ENCODE results near the gene CD300A. TPM values are rescaled to one million over a fixed set of nuclear protein-coding genes. Genes with fewer than 3 reads are reported as not detected.

CD300A gene
- total and polyA plus RNA-seq, 11 donors, result 0.64 to 23.2 (median 1.6) TPM

GRCh38 chr17:74460996-74461395 lies 5.4 kb upstream of the CD300A start:
- no peak overlapping the region for H3K4me3 ChIP-seq
- H3K9me3 ChIP-seq, result no peaks in the 10 kb centered on the region
- 90 to 96% (median 95%) methylated on average over 7 of the region's 7 CpGs for WGBS, 4 donors
- no peak overlapping the region for H3K27ac ChIP-seq
- no peak for DNase-seq
- peaks cover 0 to 43% (median 6%) of the 10 kb centered on the region in 12 donors for H3K4me1 ChIP-seq
- H3K36me3 ChIP-seq, result no peaks in the 10 kb centered on the region
- intact Hi-C loops (cut with DNase I), result no loop called here
- TF ChIP-seq CTCF (IDR thresholded peaks at IDR 0.05) (no peak), POLR2A (IDR thresholded peaks at IDR 0.05) (no peak)
- H3K27me3 ChIP-seq, result peaks cover 0 to 3% (median 0%) of the 10 kb centered on the region in 9 donors
- ATAC-seq, result no peak

- intact Hi-C loops (cut with DNase I), result no loop called here
- Histone ChIP-seq H3K9me3 (no peaks in the 10 kb centered on the region), H3K4me3 (no peak overlapping the region), H3K27ac (no peak overlapping the region), H3K36me3 (no peaks in the 10 kb centered on the region), H3K27me3 (peaks cover 0 to 8% (median 3%) of the 10 kb centered on the region in 9 donors), H3K4me1 (peaks cover 0 to 49% (median 8%) of the 10 kb centered on the region in 12 donors)
- WGBS, 4 donors, result 80 to 94% (median 81%) methylated on average over 10 of the region's 10 CpGs
- TF ChIP-seq POLR2A (IDR thresholded peaks at IDR 0.05) (no peak), CTCF (IDR thresholded peaks at IDR 0.05) (no peak)
- DNase-seq (no peak), ATAC-seq (no peak)
These were observed 4.8 kb upstream of the CD300A start for GRCh38 chr17:74461611-74462010.

GRCh38 chr17:74464730-74465377 lies 1.6 kb upstream of the CD300A start:
- TF ChIP-seq CTCF (IDR thresholded peaks at IDR 0.05) (no peak), POLR2A (IDR thresholded peaks at IDR 0.05) (no peak)
- 78 to 85% (median 82%) methylated on average over 7 of the region's 7 CpGs for WGBS, 4 donors
- H3K4me3 ChIP-seq, result no peak overlapping the region
- no peaks in the 10 kb centered on the region for H3K36me3 ChIP-seq
- no peak for DNase-seq
- H3K27ac ChIP-seq, result peak overlapping the region in 1 of 12 donors; percentile 90
- H3K27me3 ChIP-seq, result peaks cover 0 to 25% (median 12%) of the 10 kb centered on the region in 9 donors
- intact Hi-C loops (cut with DNase I), result no loop called here
- ATAC-seq, result no peak
- H3K9me3 ChIP-seq, result no peaks in the 10 kb centered on the region
- peaks cover 0 to 56% (median 4%) of the 10 kb centered on the region in 12 donors for H3K4me1 ChIP-seq

GRCh38 chr17:74465378-74466110 lies 890 bp upstream of the CD300A start:
- ATAC-seq, result no peak
- WGBS, 4 donors, result 85 to 91% (median 88%) methylated on average over 8 of the region's 8 CpGs
- peak overlapping the region in 4 of 12 donors; percentile 49 to 66 (median 53) for H3K4me3 ChIP-seq
- peak overlapping the region in 3 of 12 donors; percentile 46 to 91 (median 52) for H3K27ac ChIP-seq
- intact Hi-C loops (cut with DNase I), result no loop called here
- H3K4me1 ChIP-seq, result peaks cover 0 to 56% (median 4%) of the 10 kb centered on the region in 12 donors
- peaks cover 0 to 25% (median 12%) of the 10 kb centered on the region in 9 donors for H3K27me3 ChIP-seq
- no peak for DNase-seq
- TF ChIP-seq POLR2A (IDR thresholded peaks at IDR 0.05) (no peak), CTCF (IDR thresholded peaks at IDR 0.05) (no peak)
- no peaks in the 10 kb centered on the region for H3K36me3 ChIP-seq
- no peaks in the 10 kb centered on the region for H3K9me3 ChIP-seq
